Gastrocnemius medialis (tissue), 4 donors: ENCODE measurements around the gene MRGPRE. TPM values are rescaled to one million over a fixed set of nuclear protein-coding genes. Genes with fewer than 3 reads are reported as not detected.

Experiments
- ATAC-seq, 2 donors: fragments of 150-250 bp; one replicate each; pipeline ENCODE4 v1.9.1; 2016
- DNase-seq, 2 donors: peaks; one replicate each; pipeline ENCODE4 v3.0.0-alpha.2; 2019
- H3K27ac ChIP-seq, 4 donors: fragments of 200-600 bp; sonication (generic); 1 replicate in 1 of 4; 2 replicates in 3 of 4; pipeline ENCODE4 v1.5.1; 2016 to 2018; ENCODE audit warnings: mild to moderate bottlenecking in 2 of 4, moderate library complexity in 1 of 4
- H3K27me3 ChIP-seq, 3 donors: fragments of 200-600 bp; sonication (generic) in 2 of 3; 1 replicate in 1 of 3; 2 replicates in 2 of 3; pipeline versions ENCODE4 v1.5.1 to v1.6.0; 2016 to 2019; ENCODE audit warnings: mild to moderate bottlenecking in 1 of 3, moderate library complexity in 1 of 3
- H3K36me3 ChIP-seq, 2 donors: fragments of 200-600 bp; sonication (generic) in 1 of 2; one replicate each; pipeline ENCODE4 v1.5.1; 2017 to 2018
- H3K4me1 ChIP-seq, 2 donors: fragments of 200-600 bp; sonication (generic) in 1 of 2; one replicate each; pipeline ENCODE4 v1.5.1; 2016 to 2017; ENCODE audit warnings: mild to moderate bottlenecking in 2 of 2
- H3K4me3 ChIP-seq, 4 donors: fragments of 200-600 bp; sonication (generic) in 3 of 4; 1 replicate in 1 of 4; 2 replicates in 3 of 4; pipeline ENCODE4 v1.5.1; 2016 to 2019; ENCODE audit warnings: mild to moderate bottlenecking in 2 of 4
- H3K9me3 ChIP-seq, 3 donors: fragments of 200-600 bp; sonication (generic) in 2 of 3; 1 replicate in 1 of 3; 2 replicates in 2 of 3; pipeline ENCODE4 v1.5.1; 2016 to 2019
- CTCF ChIP-seq, 5 experiments: fragments of 450-650 bp in 3 of 5; fragments of 200-600 bp in 2 of 5; sonication (generic) in 2 of 5; IDR thresholded peaks in 4 of 5; conservative IDR thresholded peaks in 1 of 5; 1 replicate in 4 of 5; 2 replicates in 1 of 5; pipeline ENCODE4 v1.5.1; 2016 to 2019; ENCODE audit warnings: antibody characterized with exemption in 5 of 5, mild to moderate bottlenecking in 3 of 5, moderate library complexity in 3 of 5
- POLR2A ChIP-seq, 2 donors: fragments of 450-650 bp; IDR thresholded peaks; one replicate each; pipeline ENCODE4 v1.6.1; 2017; ENCODE audit warnings: antibody characterized with exemption in 2 of 2, mild to moderate bottlenecking in 2 of 2, moderate library complexity in 2 of 2
- in situ Hi-C, 4 donors: fragments of 200-750 bp; cut with MboI; loops; one replicate each; pipeline versions ENCODE4 v1.15.0 to v1.8.0; 2017; ENCODE audit warnings: low sequenced_read_pairs in 4 of 4
- intact Hi-C: fragments of 100-400 bp; cut with DNase I; formaldehyde crosslinking; loops from one replicate; pipeline ENCODE4 v1.15.1; 2023; ENCODE audit warnings: low total_unique reads
- total RNA-seq, 4 donors: library from RNA; depleted of rRNA; stranded (reverse); fragments of >200 nt; gene quantifications; one replicate each; pipeline versions ENCODE4 v1.1.0 to v1.2.3, GENCODE V29; 2016

Gene MRGPRE
- total RNA-seq, 4 donors from 2014 or later, result not detected

GRCh38 chr11:3207526-3208189 lies 24.6 kb downstream of the MRGPRE start:
- TF ChIP-seq CTCF (IDR thresholded peaks at IDR 0.05 in 4 of 5, conservative IDR thresholded peaks at IDR 0.05 in 1 of 5), result no peak
- DNase-seq (no peak), ATAC-seq (no peak)
- H3K27me3 ChIP-seq, result peaks cover 13 to 22% (median 15%) of the 10 kb centered on the region in 3 donors
- intact Hi-C loops (no loop called here), in situ Hi-C loops (no loop called here)
- no peak overlapping the region for H3K27ac ChIP-seq
- no peaks in the 10 kb centered on the region for H3K4me1 ChIP-seq
- no peak overlapping the region for H3K4me3 ChIP-seq
- peaks cover 0 to 4% (median 0%) of the 10 kb centered on the region in 3 donors for H3K9me3 ChIP-seq
- no peaks in the 10 kb centered on the region for H3K36me3 ChIP-seq

- Histone ChIP-seq H3K9me3 (peaks cover 0 to 4% (median 0%) of the 10 kb centered on the region in 3 donors), H3K4me1 (no peaks in the 10 kb centered on the region), H3K36me3 (no peaks in the 10 kb centered on the region), H3K27ac (no peak overlapping the region), H3K4me3 (no peak overlapping the region), H3K27me3 (peaks cover 15 to 30% (median 23%) of the 10 kb centered on the region in 3 donors)
- TF ChIP-seq POLR2A (IDR thresholded peaks at IDR 0.05), result no peak
- TF ChIP-seq CTCF (IDR thresholded peaks at IDR 0.05 in 4 of 5, conservative IDR thresholded peaks at IDR 0.05 in 1 of 5), result no peak
- ATAC-seq (no peak), DNase-seq (no peak)
- intact Hi-C loops, result no loop called here
- in situ Hi-C loops, result no loop called here
Measured at GRCh38 chr11:3206922-3207204, 25.4 kb downstream of the MRGPRE start.

GRCh38 chr11:3206156-3206921 lies 25.9 kb downstream of the MRGPRE start:
- in situ Hi-C loops (no loop called here), intact Hi-C loops (no loop called here)
- Histone ChIP-seq H3K36me3 (no peaks in the 10 kb centered on the region), H3K9me3 (peaks cover 0 to 4% (median 0%) of the 10 kb centered on the region in 3 donors), H3K27ac (no peak overlapping the region), H3K4me1 (no peaks in the 10 kb centered on the region), H3K27me3 (peaks cover 18 to 35% (median 28%) of the 10 kb centered on the region in 3 donors), H3K4me3 (no peak overlapping the region)
- TF ChIP-seq POLR2A (IDR thresholded peaks at IDR 0.05), result no peak
- TF ChIP-seq CTCF (IDR thresholded peaks at IDR 0.05 in 4 of 5, conservative IDR thresholded peaks at IDR 0.05 in 1 of 5), result no peak
- ATAC-seq, result no peak
- no peak for DNase-seq

GRCh38 chr11:3205261-3206155 lies 26.7 kb downstream of the MRGPRE start:
- in situ Hi-C loops (no loop called here), intact Hi-C loops (no loop called here)
- H3K9me3 ChIP-seq, result no peaks in the 10 kb centered on the region
- H3K4me3 ChIP-seq, result no peak overlapping the region
- TF ChIP-seq POLR2A (IDR thresholded peaks at IDR 0.05) (no peak), CTCF (IDR thresholded peaks at IDR 0.05 in 4 of 5, conservative IDR thresholded peaks at IDR 0.05 in 1 of 5) (no peak)
- H3K36me3 ChIP-seq, result no peaks in the 10 kb centered on the region
- no peak overlapping the region for H3K27ac ChIP-seq
- ATAC-seq (no peak), DNase-seq (no peak)
- H3K4me1 ChIP-seq, result no peaks in the 10 kb centered on the region
- H3K27me3 ChIP-seq, result peaks cover 19 to 43% (median 36%) of the 10 kb centered on the region in 3 donors
